GM23338 (cell line): Measurements from ENCODE around the gene UVRAG. TPM values are rescaled to one million over a fixed set of nuclear protein-coding genes. Genes with fewer than 3 reads are reported as not detected.

Experiments used
- ATAC-seq: fragments of 200-7000 bp; cut with Tn5 transposase; 3 replicates; pipeline ENCODE4 v1.9.1; 2020
- DNase-seq: peaks from one replicate; pipeline ENCODE4 v3.0.0-alpha.2; 2015; ENCODE audit warnings: low spot score
- H2AFZ ChIP-seq: fragments of 200-600 bp; sonication (generic); 2 replicates; pipeline ENCODE4 v1.8.0; 2016; ENCODE audit warnings: antibody characterized with exemption, mild to moderate bottlenecking, moderate library complexity
- H3F3A ChIP-seq: fragments of 200-600 bp; sonication (generic); replicated peaks from 2 replicates; pipeline ENCODE4 v1.8.0; 2017; ENCODE audit warnings: antibody characterized with exemption, mixed run types, low read depth
- H3K27ac ChIP-seq: fragments of 200-600 bp; sonication (generic); 2 replicates; pipeline ENCODE4 v1.6.1; 2016; ENCODE audit warnings: low read depth
- H3K27me3 ChIP-seq: fragments of 200-600 bp; sonication (generic); 2 replicates; pipeline ENCODE4 v1.8.0; 2016; ENCODE audit warnings: mild to moderate bottlenecking, mixed run types, moderate library complexity; ENCODE audit not compliant: insufficient read depth
- H3K36me3 ChIP-seq: fragments of 200-600 bp; sonication (generic); 2 replicates; pipeline ENCODE4 v1.8.0; 2016; ENCODE audit warnings: mild to moderate bottlenecking; ENCODE audit not compliant: insufficient read depth
- H3K4me1 ChIP-seq: fragments of 200-600 bp; sonication (generic); 2 replicates; pipeline ENCODE4 v1.8.0; 2016; ENCODE audit warnings: mild to moderate bottlenecking, moderate library complexity; ENCODE audit not compliant: insufficient read depth
- H3K4me2 ChIP-seq: fragments of 200-600 bp; sonication (generic); 2 replicates; pipeline ENCODE4 v1.7.1; 2017; ENCODE audit warnings: mixed run types
- H3K4me3 ChIP-seq: fragments of 200-600 bp; sonication (generic); 2 replicates; pipeline ENCODE4 v1.6.1; 2016; ENCODE audit warnings: mixed run types
- H3K79me2 ChIP-seq: fragments of 200-600 bp; sonication (generic); replicated peaks from 2 replicates; pipeline ENCODE4 v1.8.0; 2017; ENCODE audit warnings: mild to moderate bottlenecking; ENCODE audit not compliant: insufficient read depth
- H3K9me2 ChIP-seq: fragments of 200-600 bp; sonication (generic); 2 replicates; pipeline ENCODE4 v1.8.0; 2017; ENCODE audit not compliant: insufficient read depth
- H4K20me1 ChIP-seq: fragments of 200-600 bp; sonication (generic); replicated peaks from 2 replicates; pipeline ENCODE4 v1.8.0; 2017; ENCODE audit warnings: mild to moderate bottlenecking; ENCODE audit not compliant: insufficient read depth
- H3K27ac Mint-ChIP-seq: 2 replicates; pipeline ENCODE4 v1.8.0; 2020; ENCODE audit warnings: inconsistent platforms, mild to moderate bottlenecking, moderate library complexity, mixed read lengths
- H3K27me3 Mint-ChIP-seq: 3 replicates; pipeline ENCODE4 v1.8.0; 2022; ENCODE audit warnings: low read depth, mild to moderate bottlenecking, moderate library complexity, mixed read lengths, inconsistent platforms; ENCODE audit not compliant: insufficient read depth, poor library complexity
- H3K36me3 Mint-ChIP-seq: 3 replicates; pipeline ENCODE4 v1.8.0; 2021; ENCODE audit warnings: low read depth, mild to moderate bottlenecking, inconsistent platforms, moderate library complexity, mixed read lengths
- H3K4me1 Mint-ChIP-seq: 3 replicates; pipeline ENCODE4 v1.8.0; 2020; ENCODE audit warnings: mild to moderate bottlenecking, inconsistent platforms, mixed read lengths
- H3K4me3 Mint-ChIP-seq: 3 replicates; pipeline ENCODE4 v1.8.0; 2021; ENCODE audit warnings: moderate library complexity, mild to moderate bottlenecking, inconsistent platforms, mixed read lengths
- H3K9me3 Mint-ChIP-seq: 3 replicates; pipeline ENCODE4 v1.8.0; 2020; ENCODE audit warnings: moderate library complexity, mild to moderate bottlenecking, inconsistent platforms, mixed read lengths
- CREB1 ChIP-seq: fragments of 250-450 bp; sonication (Bioruptor Pico); IDR thresholded peaks from 2 replicates; pipeline ENCODE4 v1.5.0; 2020; ENCODE audit warnings: low read depth, mild to moderate bottlenecking, moderate library complexity
- EZH2 ChIP-seq: fragments of 200-600 bp; sonication (generic); IDR thresholded peaks from one replicate; pipeline ENCODE4 v1.8.0; 2017; ENCODE audit warnings: antibody characterized with exemption, mild to moderate bottlenecking, low read depth; ENCODE audit not compliant: unreplicated experiment
- EZH2phosphoT487 ChIP-seq: fragments of 200-600 bp; sonication (generic); IDR thresholded peaks from one replicate; pipeline ENCODE4 v1.8.1; 2018; ENCODE audit warnings: antibody characterized with exemption; ENCODE audit not compliant: unreplicated experiment
- JUNB ChIP-seq: IDR thresholded peaks from one replicate; pipeline ENCODE4 v1.6.1; 2016; ENCODE audit warnings: antibody characterized with exemption; ENCODE audit not compliant: unreplicated experiment
- NANOG ChIP-seq: IDR thresholded peaks from 2 replicates; pipeline ENCODE4 v1.6.1; 2016; ENCODE audit warnings: antibody characterized with exemption, borderline replicate concordance
- POLR2AphosphoS5 ChIP-seq: IDR thresholded peaks from 2 replicates; pipeline ENCODE4 v1.6.1; 2016; ENCODE audit warnings: antibody characterized with exemption, low read depth
- STAT1 ChIP-seq: IDR thresholded peaks from one replicate; pipeline ENCODE4 v1.6.1; 2016; ENCODE audit warnings: antibody characterized with exemption; ENCODE audit not compliant: unreplicated experiment
- ZNF114 ChIP-seq: fragments of 250-450 bp; sonication (Bioruptor Pico); IDR thresholded peaks from 2 replicates; pipeline ENCODE4 v1.5.0; 2020; ENCODE audit warnings: mild to moderate bottlenecking, moderate library complexity
- ZNF331 ChIP-seq: fragments of 250-450 bp; sonication (Bioruptor Pico); IDR thresholded peaks from 2 replicates; pipeline ENCODE4 v1.5.0; 2020; ENCODE audit warnings: low read depth, mild to moderate bottlenecking, moderate library complexity
- polyA plus RNA-seq: library from polyadenylated mRNA; unstranded; fragments of >200 nt; fragmentation: Nextera tagmentation; extraction: Ambion mirVana; gene quantifications from 2 replicates; pipeline ENCODE4 v1.2.1, GENCODE V29; 2016
- total RNA-seq: library from RNA; depleted of rRNA; stranded (reverse); fragments of >200 nt; shearing (Covaris generic); gene quantifications from 2 replicates; pipeline ENCODE4 v1.2.3, GENCODE V29; 2014
- TF ChIP-seq, protein P1 (sequence below): IDR thresholded peaks from 2 replicates; pipeline ENCODE4 v1.6.1; 2016; ENCODE audit warnings: antibody characterized with exemption
- TF ChIP-seq, protein P2 (sequence below), 2 experiments: fragments of 200-600 bp in 1 of 2; sonication (generic) in 1 of 2; conservative IDR thresholded peaks; 2 replicates each; pipeline versions ENCODE4 v1.5.1 to v1.6.1; 2016 to 2017; ENCODE audit warnings: antibody characterized with exemption in 2 of 2, low read depth in 2 of 2, mild to moderate bottlenecking in 2 of 2, moderate library complexity in 1 of 2
- TF ChIP-seq, protein P3 (sequence below): fragments of 250-450 bp; sonication (Bioruptor Pico); IDR thresholded peaks from 2 replicates; pipeline ENCODE4 v1.5.0; 2020; ENCODE audit warnings: mild to moderate bottlenecking, moderate library complexity
- TF ChIP-seq, protein P4 (sequence below): IDR thresholded peaks from one replicate; pipeline ENCODE4 v1.6.1; 2018; ENCODE audit warnings: antibody characterized with exemption; ENCODE audit not compliant: unreplicated experiment

Gene UVRAG
- total and polyA plus RNA-seq, 2 experiments from 2014 or later, result 15.3 to 17.4 TPM

DNA sequence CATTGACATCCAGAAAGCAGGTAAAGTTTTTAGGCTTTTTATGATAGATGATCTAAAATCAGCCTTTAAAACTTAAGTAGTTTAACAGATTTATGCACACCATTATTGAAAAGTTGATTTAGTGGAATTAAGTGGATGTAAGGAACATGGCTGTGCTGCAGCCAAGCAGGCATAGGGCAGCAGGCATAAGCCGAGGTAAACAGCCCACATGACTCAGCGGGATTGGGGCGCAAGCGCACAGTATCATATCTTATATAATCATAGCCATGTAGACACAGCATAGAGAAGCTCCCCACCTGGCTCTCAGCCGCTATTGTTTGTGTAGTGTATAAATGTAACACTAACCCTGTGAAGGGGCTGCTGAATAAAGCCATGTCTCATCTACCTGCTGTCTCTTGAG, 233.8 kb downstream of the UVRAG start:
- 0 out of 2 replicates have a peak, but pooled peaks cover 4% of the 10 kb centered on the region for H3K4me1 ChIP-seq
- H3K4me1 Mint-ChIP-seq, result peaks cover 10% of the 10 kb centered on the region
- TF ChIP-seq, protein P1, sequence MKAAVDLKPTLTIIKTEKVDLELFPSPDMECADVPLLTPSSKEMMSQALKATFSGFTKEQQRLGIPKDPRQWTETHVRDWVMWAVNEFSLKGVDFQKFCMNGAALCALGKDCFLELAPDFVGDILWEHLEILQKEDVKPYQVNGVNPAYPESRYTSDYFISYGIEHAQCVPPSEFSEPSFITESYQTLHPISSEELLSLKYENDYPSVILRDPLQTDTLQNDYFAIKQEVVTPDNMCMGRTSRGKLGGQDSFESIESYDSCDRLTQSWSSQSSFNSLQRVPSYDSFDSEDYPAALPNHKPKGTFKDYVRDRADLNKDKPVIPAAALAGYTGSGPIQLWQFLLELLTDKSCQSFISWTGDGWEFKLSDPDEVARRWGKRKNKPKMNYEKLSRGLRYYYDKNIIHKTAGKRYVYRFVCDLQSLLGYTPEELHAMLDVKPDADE, result no peak
- TF ChIP-seq CREB1 (no peak), STAT1 (no peak), ZNF114 (CRISPR knock-in tag) (no peak), ZNF331 (CRISPR knock-in tag) (no peak), EZH2 (no peak), EZH2phosphoT487 (no peak), JUNB (no peak), POLR2AphosphoS5 (no peak), NANOG (no peak)
- TF ChIP-seq, protein P2, sequence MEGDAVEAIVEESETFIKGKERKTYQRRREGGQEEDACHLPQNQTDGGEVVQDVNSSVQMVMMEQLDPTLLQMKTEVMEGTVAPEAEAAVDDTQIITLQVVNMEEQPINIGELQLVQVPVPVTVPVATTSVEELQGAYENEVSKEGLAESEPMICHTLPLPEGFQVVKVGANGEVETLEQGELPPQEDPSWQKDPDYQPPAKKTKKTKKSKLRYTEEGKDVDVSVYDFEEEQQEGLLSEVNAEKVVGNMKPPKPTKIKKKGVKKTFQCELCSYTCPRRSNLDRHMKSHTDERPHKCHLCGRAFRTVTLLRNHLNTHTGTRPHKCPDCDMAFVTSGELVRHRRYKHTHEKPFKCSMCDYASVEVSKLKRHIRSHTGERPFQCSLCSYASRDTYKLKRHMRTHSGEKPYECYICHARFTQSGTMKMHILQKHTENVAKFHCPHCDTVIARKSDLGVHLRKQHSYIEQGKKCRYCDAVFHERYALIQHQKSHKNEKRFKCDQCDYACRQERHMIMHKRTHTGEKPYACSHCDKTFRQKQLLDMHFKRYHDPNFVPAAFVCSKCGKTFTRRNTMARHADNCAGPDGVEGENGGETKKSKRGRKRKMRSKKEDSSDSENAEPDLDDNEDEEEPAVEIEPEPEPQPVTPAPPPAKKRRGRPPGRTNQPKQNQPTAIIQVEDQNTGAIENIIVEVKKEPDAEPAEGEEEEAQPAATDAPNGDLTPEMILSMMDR (conservative IDR thresholded peaks at IDR 0.05; ENCODE audit: low read depth in 2 of 2), result no peak
- TF ChIP-seq, protein P3, sequence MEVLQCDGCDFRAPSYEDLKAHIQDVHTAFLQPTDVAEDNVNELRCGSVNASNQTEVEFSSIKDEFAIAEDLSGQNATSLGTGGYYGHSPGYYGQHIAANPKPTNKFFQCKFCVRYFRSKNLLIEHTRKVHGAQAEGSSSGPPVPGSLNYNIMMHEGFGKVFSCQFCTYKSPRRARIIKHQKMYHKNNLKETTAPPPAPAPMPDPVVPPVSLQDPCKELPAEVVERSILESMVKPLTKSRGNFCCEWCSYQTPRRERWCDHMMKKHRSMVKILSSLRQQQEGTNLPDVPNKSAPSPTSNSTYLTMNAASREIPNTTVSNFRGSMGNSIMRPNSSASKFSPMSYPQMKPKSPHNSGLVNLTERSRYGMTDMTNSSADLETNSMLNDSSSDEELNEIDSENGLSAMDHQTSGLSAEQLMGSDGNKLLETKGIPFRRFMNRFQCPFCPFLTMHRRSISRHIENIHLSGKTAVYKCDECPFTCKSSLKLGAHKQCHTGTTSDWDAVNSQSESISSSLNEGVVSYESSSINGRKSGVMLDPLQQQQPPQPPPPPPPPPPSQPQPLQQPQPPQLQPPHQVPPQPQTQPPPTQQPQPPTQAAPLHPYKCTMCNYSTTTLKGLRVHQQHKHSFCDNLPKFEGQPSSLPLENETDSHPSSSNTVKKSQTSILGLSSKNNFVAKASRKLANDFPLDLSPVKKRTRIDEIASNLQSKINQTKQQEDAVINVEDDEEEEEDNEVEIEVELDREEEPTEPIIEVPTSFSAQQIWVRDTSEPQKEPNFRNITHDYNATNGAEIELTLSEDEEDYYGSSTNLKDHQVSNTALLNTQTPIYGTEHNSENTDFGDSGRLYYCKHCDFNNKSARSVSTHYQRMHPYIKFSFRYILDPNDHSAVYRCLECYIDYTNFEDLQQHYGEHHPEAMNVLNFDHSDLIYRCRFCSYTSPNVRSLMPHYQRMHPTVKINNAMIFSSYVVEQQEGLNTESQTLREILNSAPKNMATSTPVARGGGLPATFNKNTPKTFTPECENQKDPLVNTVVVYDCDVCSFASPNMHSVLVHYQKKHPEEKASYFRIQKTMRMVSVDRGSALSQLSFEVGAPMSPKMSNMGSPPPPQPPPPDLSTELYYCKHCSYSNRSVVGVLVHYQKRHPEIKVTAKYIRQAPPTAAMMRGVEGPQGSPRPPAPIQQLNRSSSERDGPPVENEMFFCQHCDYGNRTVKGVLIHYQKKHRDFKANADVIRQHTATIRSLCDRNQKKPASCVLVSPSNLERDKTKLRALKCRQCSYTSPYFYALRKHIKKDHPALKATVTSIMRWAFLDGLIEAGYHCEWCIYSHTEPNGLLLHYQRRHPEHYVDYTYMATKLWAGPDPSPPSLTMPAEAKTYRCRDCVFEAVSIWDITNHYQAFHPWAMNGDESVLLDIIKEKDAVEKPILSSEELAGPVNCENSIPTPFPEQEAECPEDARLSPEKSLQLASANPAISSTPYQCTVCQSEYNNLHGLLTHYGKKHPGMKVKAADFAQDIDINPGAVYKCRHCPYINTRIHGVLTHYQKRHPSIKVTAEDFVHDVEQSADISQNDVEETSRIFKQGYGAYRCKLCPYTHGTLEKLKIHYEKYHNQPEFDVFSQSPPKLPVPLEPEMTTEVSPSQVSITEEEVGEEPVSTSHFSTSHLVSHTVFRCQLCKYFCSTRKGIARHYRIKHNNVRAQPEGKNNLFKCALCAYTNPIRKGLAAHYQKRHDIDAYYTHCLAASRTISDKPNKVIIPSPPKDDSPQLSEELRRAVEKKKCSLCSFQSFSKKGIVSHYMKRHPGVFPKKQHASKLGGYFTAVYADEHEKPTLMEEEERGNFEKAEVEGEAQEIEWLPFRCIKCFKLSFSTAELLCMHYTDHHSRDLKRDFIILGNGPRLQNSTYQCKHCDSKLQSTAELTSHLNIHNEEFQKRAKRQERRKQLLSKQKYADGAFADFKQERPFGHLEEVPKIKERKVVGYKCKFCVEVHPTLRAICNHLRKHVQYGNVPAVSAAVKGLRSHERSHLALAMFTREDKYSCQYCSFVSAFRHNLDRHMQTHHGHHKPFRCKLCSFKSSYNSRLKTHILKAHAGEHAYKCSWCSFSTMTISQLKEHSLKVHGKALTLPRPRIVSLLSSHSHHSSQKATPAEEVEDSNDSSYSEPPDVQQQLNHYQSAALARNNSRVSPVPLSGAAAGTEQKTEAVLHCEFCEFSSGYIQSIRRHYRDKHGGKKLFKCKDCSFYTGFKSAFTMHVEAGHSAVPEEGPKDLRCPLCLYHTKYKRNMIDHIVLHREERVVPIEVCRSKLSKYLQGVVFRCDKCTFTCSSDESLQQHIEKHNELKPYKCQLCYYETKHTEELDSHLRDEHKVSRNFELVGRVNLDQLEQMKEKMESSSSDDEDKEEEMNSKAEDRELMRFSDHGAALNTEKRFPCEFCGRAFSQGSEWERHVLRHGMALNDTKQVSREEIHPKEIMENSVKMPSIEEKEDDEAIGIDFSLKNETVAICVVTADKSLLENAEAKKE (CRISPR knock-in tag), result no peak
- TF ChIP-seq, protein P4, sequence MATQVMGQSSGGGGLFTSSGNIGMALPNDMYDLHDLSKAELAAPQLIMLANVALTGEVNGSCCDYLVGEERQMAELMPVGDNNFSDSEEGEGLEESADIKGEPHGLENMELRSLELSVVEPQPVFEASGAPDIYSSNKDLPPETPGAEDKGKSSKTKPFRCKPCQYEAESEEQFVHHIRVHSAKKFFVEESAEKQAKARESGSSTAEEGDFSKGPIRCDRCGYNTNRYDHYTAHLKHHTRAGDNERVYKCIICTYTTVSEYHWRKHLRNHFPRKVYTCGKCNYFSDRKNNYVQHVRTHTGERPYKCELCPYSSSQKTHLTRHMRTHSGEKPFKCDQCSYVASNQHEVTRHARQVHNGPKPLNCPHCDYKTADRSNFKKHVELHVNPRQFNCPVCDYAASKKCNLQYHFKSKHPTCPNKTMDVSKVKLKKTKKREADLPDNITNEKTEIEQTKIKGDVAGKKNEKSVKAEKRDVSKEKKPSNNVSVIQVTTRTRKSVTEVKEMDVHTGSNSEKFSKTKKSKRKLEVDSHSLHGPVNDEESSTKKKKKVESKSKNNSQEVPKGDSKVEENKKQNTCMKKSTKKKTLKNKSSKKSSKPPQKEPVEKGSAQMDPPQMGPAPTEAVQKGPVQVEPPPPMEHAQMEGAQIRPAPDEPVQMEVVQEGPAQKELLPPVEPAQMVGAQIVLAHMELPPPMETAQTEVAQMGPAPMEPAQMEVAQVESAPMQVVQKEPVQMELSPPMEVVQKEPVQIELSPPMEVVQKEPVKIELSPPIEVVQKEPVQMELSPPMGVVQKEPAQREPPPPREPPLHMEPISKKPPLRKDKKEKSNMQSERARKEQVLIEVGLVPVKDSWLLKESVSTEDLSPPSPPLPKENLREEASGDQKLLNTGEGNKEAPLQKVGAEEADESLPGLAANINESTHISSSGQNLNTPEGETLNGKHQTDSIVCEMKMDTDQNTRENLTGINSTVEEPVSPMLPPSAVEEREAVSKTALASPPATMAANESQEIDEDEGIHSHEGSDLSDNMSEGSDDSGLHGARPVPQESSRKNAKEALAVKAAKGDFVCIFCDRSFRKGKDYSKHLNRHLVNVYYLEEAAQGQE, result no peak
- H2AFZ ChIP-seq, result no peak overlapping the region
- peaks cover 52% of the 10 kb centered on the region for H3K36me3 Mint-ChIP-seq
- H3K79me2 ChIP-seq, result no peaks in the 10 kb centered on the region
- no peak overlapping the region for H3K27ac ChIP-seq
- ATAC-seq, result no peak
- peak; percentile 77 for DNase-seq
- H3K27ac Mint-ChIP-seq, result no peak overlapping the region
- H3K4me3 Mint-ChIP-seq, result no peak overlapping the region
- no peak overlapping the region for H3K4me2 ChIP-seq
- H3K9me3 Mint-ChIP-seq, result peaks cover 34% of the 10 kb centered on the region
- H3K36me3 ChIP-seq, result peaks cover 12% of the 10 kb centered on the region; the same call in 1 of the 2 replicates
- peaks cover 2% of the 10 kb centered on the region for H3K27me3 Mint-ChIP-seq
- no peaks in the 10 kb centered on the region for H3K9me2 ChIP-seq
- no peaks in the 10 kb centered on the region for H3F3A ChIP-seq
- H3K27me3 ChIP-seq, result no peaks in the 10 kb centered on the region
- no peaks in the 10 kb centered on the region for H4K20me1 ChIP-seq
- H3K4me3 ChIP-seq, result no peak overlapping the region
